ENCODE results near the gene IFNA4. TPM values are rescaled to one million over a fixed set of nuclear protein-coding genes. Genes with fewer than 3 reads are reported as not detected.

Gene IFNA4
- total and polyA plus RNA-seq, 9 of the 15 experiments (the other 6 are each of a cell fraction or from before 2014, with no cell fraction given) = not detected

DNA sequence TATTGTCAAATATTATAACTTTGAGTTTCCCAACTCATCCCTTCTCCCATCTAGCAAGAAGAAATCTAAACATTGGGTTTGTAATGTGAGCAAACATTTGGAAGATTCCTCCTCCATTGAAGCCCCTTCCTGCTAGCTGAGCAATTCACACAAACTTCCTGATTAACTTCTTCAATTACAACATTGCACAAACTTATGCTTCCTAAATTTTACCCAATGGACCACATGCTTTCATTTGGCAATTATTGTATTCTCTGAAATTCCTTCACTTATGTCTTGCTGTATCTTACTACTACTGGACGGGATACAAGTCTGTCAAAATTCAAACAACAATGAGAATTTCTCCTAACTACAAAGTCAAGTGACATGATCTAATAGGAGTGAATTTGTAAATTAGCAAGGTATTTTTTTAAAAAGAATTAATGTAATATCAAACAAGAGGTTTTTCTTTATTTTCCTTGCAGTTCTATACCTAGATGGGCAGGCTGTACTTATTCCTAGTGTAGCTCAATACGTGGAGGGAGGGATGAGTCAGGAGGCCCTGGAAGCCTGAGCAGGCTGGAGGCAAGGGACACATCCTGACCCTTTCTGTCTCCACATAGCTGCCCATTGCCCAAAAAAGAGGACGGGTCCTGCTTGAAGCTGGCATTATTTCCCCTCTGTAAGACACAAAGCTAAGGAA, 33.9 kb downstream of the IFNA4 start:
- TF ChIP-seq ZNF699 (CRISPR knock-in tag; IDR thresholded peaks at IDR 0.05; ENCODE audit: insufficient replicate concordance) = no peak
- TF ChIP-seq UBTF (IDR thresholded peaks at IDR 0.05; ENCODE audit: borderline replicate concordance in 1 of 2, low read depth in 2 of 2, low read length in 2 of 2) = no peak
- TF ChIP-seq CBX1 (IDR thresholded peaks at IDR 0.05; ENCODE audit: low read depth) = no peak
- TF ChIP-seq CBFA2T3 (IDR thresholded peaks at IDR 0.05) = no peak
- TF ChIP-seq CTCFL (IDR thresholded peaks at IDR 0.05; ENCODE audit: borderline replicate concordance, insufficient read depth, low read depth, low read length, poor library complexity, severe bottlenecking) = no peak
- no peak for TF ChIP-seq FOXJ3 (CRISPR knock-in tag; IDR thresholded peaks at IDR 0.05)
- no peak for TF ChIP-seq SMARCB1 (IDR thresholded peaks at IDR 0.05; ENCODE audit: insufficient read length, low read depth)
- TF ChIP-seq BCL6 (CRISPR knock-in tag; IDR thresholded peaks at IDR 0.05) = no peak
- no peak for TF ChIP-seq IRF1 (CRISPR knock-in tag; IDR thresholded peaks at IDR 0.05; ENCODE audit: borderline replicate concordance)
- TF ChIP-seq ZNF282 (CRISPR knock-in tag; IDR thresholded peaks at IDR 0.05) = no peak
- TF ChIP-seq RHOXF2B (CRISPR knock-in tag; conservative IDR thresholded peaks at IDR 0.05) = no peak
- ChIA-PET POLR2A (no interaction called here), CTCF (ENCODE audit: low intra/inter-chr PET ratio) (no interaction called here)
- Histone ChIP-seq H3K4me2 (ENCODE audit: insufficient read depth, low read length) (no peak overlapping the region), H2AFZ (ENCODE audit: low read depth, low read length) (no peak overlapping the region), H3K9me1 (ENCODE audit: control insufficient read depth, insufficient read depth, low read length) (no peaks in the 10 kb centered on the region), H3K79me2 (ENCODE audit: control insufficient read depth, insufficient read depth, low read length) (no peaks in the 10 kb centered on the region), H3K27ac (ENCODE audit: extremely low read depth, low read depth, low read length) (no peak overlapping the region), H3K4me3 (no peak overlapping the region), H4K20me1 (replicated peaks; ENCODE audit: control insufficient read depth, insufficient read depth, low read length) (no peaks in the 10 kb centered on the region), H3K9me3 (replicated peaks; ENCODE audit: control insufficient read depth, insufficient read depth, low read depth, low read length) (no peaks in the 10 kb centered on the region), H3K27me3 (ENCODE audit: control insufficient read depth in 2 of 2, insufficient read depth in 2 of 2, low read length in 2 of 2) (no peaks in the 10 kb centered on the region), H3K4me1 (replicated peaks in 1 of 2; ENCODE audit: control insufficient read depth in 2 of 2, insufficient read depth in 2 of 2, low read length in 2 of 2) (no peaks in the 10 kb centered on the region), H3K9ac (ENCODE audit: insufficient read depth in 1 of 2, low read depth in 2 of 2, low read length in 2 of 2) (no peak overlapping the region), H3K36me3 (ENCODE audit: control insufficient read depth, insufficient read depth, low read length) (no peaks in the 10 kb centered on the region)
- in situ Hi-C loops (cut with MboI) (no loop called here), intact Hi-C loops (cut with micrococcal nuclease) (no loop called here)
- WGBS (ENCODE audit: insufficient coverage, low coverage, missing lambda C conversion rate) = no CpG with 5 or more reads among the region's 3 CpGs
- DNase-seq (ENCODE audit: extremely low read depth in 1 of 4, low spot score in 3 of 4) = no peak
- no peak for ATAC-seq
- no peak for FAIRE-seq
- no TSS peak for BruUV-seq (replicated peaks)

Data from K562 (cell line).